Right lobe of liver (tissue), 4 donors: ENCODE results near the gene ULK1.

Source experiments
- POLR2A ChIP-seq: fragments of 450-650 bp; IDR thresholded peaks from one replicate; pipeline ENCODE4 v1.6.1; 2017; ENCODE audit warnings: antibody characterized with exemption, mild to moderate bottlenecking
- TF ChIP-seq, protein P1 (sequence below), 4 donors: fragments of 200-600 bp in 3 of 4; fragments of 450-650 bp in 1 of 4; IDR thresholded peaks; one replicate each; pipeline versions ENCODE4 v1.5.1 to v1.8.0; 2016 to 2022; ENCODE audit warnings: antibody characterized with exemption in 4 of 4, mild to moderate bottlenecking in 2 of 4
- donor health status: DM: no; HTN: no; CAD: no.
- donor health status: DM: no; HTN: no; CAD: no.
- donor health status: DM: no; HTN: yes; CAD: no.

- TF ChIP-seq, protein P1, sequence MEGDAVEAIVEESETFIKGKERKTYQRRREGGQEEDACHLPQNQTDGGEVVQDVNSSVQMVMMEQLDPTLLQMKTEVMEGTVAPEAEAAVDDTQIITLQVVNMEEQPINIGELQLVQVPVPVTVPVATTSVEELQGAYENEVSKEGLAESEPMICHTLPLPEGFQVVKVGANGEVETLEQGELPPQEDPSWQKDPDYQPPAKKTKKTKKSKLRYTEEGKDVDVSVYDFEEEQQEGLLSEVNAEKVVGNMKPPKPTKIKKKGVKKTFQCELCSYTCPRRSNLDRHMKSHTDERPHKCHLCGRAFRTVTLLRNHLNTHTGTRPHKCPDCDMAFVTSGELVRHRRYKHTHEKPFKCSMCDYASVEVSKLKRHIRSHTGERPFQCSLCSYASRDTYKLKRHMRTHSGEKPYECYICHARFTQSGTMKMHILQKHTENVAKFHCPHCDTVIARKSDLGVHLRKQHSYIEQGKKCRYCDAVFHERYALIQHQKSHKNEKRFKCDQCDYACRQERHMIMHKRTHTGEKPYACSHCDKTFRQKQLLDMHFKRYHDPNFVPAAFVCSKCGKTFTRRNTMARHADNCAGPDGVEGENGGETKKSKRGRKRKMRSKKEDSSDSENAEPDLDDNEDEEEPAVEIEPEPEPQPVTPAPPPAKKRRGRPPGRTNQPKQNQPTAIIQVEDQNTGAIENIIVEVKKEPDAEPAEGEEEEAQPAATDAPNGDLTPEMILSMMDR (IDR thresholded peaks at IDR 0.05): no peak
- TF ChIP-seq POLR2A: no peak
Observed at GRCh38 chr12:131947482-131948027, 53.1 kb downstream of the ULK1 start.
